ENCODE measurements around the gene FOXA2.

The FOXA2 gene

DNA sequence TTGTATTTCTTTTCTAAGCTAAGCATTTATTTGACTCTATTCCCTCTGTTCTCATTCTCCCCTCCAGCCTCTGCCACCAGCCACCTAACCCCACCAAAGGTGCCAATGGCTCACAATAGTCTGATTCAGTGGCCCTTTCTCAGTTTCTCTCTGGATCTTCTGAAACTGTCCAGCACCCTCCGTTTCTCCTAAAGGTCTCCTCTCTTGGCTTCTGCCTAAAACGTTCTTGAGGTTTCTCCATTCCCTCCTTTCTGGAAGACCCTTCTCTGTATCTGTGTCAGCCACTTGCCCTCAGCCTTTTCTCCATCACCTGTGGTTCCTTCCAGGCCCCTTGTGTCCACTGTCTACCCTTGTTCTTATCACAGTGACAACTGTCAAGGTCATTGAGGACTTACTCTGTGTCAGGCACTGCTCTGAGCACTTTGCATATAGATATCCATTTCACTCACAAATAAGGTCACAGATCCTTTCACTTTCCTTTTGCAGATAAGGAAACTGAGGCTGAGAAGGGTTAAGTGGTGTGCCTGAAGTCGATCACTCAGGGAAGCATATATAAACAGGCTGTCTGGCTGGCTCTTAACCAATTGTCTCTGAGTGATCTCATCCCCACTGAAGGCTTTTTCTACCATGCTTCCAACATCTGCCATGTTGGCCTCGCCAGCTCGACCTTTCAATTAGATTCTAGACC is 48.1 kb downstream of the FOXA2 start:
- no peak for DNase-seq

DNA sequence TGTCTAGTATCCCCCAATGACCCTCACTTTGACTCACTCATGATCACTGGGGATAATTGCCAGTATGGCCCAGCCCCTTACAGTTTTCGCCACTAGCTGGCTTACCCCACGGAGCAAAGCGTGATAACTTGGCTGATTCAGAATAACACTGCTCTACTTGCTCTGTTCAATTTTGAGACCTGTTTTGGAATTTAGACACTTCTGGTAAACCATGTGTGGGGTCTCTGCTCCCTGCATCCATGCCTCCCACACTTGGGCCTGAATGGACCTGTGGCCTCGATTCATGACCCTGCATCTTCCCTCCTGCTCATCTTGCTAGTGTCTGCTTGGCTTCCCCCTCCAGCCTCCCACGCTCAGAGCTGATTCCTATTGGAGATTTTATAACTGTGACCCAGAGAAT is 48.9 kb downstream of the FOXA2 start:
- no peak for DNase-seq

DNA sequence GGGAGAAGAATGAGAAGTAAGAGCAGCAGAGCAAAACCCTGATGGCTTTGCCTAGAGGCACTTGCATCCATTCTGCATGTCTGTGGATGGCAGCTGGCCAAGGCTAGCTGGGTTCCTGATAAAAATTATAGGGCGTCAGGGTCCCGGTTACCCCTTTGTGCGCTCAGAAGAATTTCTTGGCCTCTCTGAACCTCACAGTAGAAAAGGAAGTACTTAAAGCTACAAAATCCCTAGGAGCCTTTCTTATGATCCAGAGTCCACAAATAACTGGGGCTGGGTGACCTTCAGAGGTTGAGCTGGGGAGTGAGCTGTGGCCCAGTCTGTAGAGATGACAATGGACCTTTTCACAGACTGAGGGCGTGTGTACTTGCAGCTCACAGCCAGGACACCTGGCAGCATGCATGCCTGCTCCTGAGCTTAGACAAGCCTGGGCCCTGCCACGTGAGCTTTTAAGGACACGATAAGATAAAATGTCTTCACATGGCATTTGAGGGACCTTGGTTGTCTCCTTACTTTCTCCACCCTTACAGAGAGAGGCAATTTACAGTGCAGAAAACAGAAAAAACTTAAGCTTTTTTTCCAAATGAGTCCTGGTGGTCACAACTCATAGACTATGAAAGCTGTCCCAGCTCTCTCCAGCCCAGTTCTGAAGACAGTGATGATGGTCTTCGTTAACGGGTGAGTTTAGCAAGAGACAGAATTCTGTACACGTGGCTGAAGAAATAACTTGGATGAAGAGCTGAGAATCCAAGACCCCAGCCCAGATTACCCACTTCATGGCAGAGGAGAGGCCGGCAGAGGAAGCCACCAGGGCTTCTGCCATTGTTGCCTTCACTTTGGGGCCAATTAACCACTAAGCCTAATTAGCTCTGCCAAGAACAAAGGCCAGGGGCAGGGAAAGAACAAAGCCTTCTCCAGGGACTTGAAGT is 50.3 kb downstream of the FOXA2 start:
- DNase-seq: no peak

DNA sequence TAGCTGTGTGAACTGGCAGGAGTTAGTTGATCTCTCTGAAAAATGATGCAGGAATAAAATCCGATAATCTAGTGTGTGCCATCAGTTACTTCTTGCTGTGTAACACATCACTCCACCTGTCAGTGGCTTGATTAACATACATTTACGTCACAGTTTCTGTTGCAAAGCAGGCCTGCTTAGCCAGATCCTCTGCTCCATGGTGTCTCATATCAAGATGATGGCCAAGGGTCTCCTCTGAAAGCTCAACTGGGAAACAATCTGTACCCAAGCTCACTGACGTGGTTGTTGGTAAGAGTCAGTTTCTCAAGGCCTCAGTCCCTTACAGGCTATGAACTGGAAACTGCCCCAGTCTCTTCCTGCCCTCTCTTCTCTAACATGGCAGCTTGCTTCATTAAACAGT is 51.8 kb downstream of the FOXA2 start:
- DNase-seq: no peak

DNA sequence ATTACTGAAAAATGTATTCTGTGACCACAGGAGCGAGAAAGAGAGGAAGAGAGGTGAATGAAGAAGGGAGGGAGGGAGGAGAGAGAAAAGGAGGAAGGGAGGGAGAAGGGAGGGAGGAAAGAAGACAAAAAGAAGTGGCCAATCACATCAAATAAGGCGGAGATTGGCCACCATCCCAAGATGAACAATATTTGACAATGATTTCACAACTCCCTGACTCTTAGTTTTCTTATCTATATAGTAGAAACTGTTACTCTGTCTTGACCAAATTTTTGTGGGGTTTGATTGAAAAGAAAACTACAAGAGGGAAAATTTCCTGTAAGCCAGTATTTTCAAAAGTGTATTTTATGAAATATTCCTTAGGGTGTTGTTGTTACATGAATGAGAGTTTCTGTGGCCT is 52.6 kb downstream of the FOXA2 start:
- DNase-seq: no peak

DNA sequence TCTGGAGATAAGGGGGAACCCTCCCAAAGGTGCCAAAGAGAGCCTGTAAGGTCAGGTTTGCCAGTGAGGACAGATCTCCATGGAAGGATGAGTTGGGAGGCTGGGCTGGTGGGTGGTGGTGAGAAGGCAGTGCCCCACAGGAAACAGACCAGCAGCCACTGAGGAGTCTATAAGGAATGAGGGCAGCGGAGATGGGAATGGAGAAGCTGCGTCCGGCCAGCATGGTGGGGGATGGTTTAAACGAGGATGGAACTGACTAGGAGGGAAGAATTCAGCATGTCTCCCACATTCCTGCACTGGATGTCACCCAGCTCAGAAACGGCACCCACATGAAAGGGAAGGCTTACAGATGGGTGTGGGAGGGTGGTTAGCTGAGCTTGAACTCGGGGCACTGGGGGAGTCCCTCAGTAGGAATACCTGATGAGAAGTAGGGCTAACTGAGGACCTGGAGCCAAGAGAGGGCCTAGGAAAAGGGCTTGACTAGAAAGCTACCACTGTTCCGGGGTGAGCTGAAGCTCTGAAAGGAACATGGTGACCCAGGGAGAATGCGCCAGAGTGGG is 53.2 kb downstream of the FOXA2 start:
- DNase-seq: no peak

Data from NCI-H1436 (cell line).